GM12801 (cell line): ENCODE measurements around the gene UBE2G1.

Experiments
- TF ChIP-seq, protein P1 (sequence below): IDR thresholded peaks from one replicate; pipeline ENCODE4 v1.5.1; 2011; ENCODE audit warnings: control low read depth; ENCODE audit not compliant: insufficient read length; ENCODE audit errors: extremely low read depth

UBE2G1 gene

DNA sequence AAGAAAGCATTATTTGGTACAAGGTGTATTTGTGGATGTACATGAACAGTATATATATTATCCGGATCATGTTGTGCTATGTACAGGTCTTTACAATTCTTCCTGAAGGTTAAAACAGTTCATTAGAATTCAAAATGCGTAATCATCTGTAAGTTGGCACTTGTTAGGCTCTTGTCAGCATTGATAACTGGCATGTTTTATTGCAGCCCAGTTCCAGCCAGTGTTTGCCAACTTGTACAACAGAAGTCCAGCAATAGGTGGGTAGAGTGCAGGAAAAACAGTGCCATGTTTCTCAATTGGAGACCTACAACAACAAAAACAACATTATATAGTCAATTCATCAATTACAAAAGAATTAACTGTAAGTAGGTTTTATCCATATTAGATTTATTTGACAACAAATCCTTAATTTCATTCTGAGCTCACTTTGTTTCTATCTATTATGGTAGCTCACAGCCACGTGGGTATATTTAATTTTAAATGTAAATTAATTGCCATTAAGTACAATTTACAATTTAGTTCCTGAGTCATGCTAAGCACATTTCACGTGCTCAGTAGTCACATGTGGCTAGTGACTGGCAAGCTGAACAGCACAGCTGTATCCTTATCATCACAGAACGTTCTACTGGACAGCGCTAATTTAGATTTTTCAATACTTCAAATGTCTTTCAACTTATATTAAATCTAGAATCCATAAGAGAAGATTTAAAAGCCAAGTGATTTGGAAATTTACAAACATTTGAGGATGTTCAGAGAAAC is 94.1 kb downstream of the UBE2G1 start:
- TF ChIP-seq, protein P1, sequence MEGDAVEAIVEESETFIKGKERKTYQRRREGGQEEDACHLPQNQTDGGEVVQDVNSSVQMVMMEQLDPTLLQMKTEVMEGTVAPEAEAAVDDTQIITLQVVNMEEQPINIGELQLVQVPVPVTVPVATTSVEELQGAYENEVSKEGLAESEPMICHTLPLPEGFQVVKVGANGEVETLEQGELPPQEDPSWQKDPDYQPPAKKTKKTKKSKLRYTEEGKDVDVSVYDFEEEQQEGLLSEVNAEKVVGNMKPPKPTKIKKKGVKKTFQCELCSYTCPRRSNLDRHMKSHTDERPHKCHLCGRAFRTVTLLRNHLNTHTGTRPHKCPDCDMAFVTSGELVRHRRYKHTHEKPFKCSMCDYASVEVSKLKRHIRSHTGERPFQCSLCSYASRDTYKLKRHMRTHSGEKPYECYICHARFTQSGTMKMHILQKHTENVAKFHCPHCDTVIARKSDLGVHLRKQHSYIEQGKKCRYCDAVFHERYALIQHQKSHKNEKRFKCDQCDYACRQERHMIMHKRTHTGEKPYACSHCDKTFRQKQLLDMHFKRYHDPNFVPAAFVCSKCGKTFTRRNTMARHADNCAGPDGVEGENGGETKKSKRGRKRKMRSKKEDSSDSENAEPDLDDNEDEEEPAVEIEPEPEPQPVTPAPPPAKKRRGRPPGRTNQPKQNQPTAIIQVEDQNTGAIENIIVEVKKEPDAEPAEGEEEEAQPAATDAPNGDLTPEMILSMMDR, result no peak

DNA sequence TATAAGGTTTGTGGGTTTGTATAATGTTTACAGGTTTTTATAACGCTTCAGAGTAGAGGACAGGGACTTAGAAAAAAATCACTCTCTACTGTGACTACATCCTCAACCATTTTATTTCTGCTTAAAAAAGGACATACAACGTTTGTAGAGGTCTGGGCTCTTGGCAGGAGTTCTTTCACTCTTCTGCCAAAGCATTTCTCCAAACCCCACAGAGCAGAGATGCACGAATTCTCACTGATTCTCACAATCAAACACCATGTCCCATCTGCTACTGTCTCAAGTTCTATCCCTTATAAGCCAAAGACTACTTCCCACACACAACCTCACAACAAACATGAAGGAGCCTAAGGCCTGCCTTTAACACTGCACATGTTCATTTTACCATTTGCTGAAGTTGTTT is 95.7 kb downstream of the UBE2G1 start:
- TF ChIP-seq, protein P1, result no peak

- TF ChIP-seq, protein P1, result no peak
Measured at GRCh38 chr17:4269915-4270314, 96.6 kb downstream of the UBE2G1 start.

GRCh38 chr17:4267402-4267801 is 99.1 kb downstream of the UBE2G1 start:
- TF ChIP-seq, protein P1, result no peak

GRCh38 chr17:4266550-4266949 is 99.9 kb downstream of the UBE2G1 start:
- TF ChIP-seq, protein P1, result no peak

- TF ChIP-seq, protein P1, result no peak
Measured at GRCh38 chr17:4263282-4264215, 102.9 kb downstream of the UBE2G1 start, which contains the start of gene ANKFY1. Gene ANKFY1, minus strand, starts transcription at chr17:4263979. Its CDS starts 38 bp downstream, at chr17:4263941.

DNA sequence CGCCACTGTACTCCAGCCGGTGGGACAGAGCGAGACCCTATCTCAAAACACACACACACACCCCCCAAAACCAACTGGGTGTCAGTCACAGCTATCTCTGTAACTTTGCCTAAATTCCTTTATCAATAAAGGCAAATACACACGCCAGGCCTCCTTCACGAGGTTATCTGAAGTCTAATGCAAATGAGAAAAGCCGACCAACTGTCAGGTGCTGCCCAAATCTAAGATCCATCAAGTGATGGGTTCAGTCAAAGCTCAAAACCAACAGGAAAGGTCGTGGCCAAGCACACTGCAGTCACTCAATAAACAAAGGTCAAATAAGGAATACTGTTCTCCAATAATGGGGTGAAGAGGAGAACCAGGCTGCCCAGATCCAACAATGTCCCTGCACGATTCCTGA is 103.8 kb downstream of the UBE2G1 start:
- TF ChIP-seq, protein P1, result no peak
